H9 (cell line): ENCODE data around the gene FNIP2. TPM values are rescaled to one million over a fixed set of nuclear protein-coding genes. Genes with fewer than 3 reads are reported as not detected.

ENCODE experiments used
- DNase-seq: peaks from one replicate; pipeline ENCODE4 v3.0.0-alpha.2; 2017
- H2AFZ ChIP-seq: one replicate; pipeline ENCODE4 v1.6.1; 2013; ENCODE audit warnings: mild to moderate bottlenecking, low read length, control low read depth, moderate library complexity
- H2AK5ac ChIP-seq: 2 replicates; pipeline ENCODE4 v1.6.1; 2013; ENCODE audit warnings: low read length, control low read depth, mixed read lengths; ENCODE audit not compliant: insufficient read length
- H2BK120ac ChIP-seq: one replicate; pipeline ENCODE4 v1.6.1; 2013; ENCODE audit warnings: low read depth, mild to moderate bottlenecking, low read length, control low read depth, inconsistent platforms; ENCODE audit not compliant: poor library complexity, severe bottlenecking
- H2BK12ac ChIP-seq: 2 replicates; pipeline ENCODE4 v1.6.1; 2013; ENCODE audit warnings: low read length, control low read depth, mixed read lengths, low read depth; ENCODE audit not compliant: insufficient read length
- H2BK15ac ChIP-seq: 2 replicates; pipeline ENCODE4 v1.6.1; 2013; ENCODE audit warnings: low read depth, low read length, control low read depth
- H2BK20ac ChIP-seq: one replicate; pipeline ENCODE4 v1.6.1; 2013; ENCODE audit warnings: low read depth, mild to moderate bottlenecking, low read length, control low read depth, inconsistent platforms; ENCODE audit not compliant: poor library complexity, severe bottlenecking
- H2BK5ac ChIP-seq: 2 replicates; pipeline ENCODE4 v1.6.1; 2013; ENCODE audit warnings: low read length, control low read depth, mixed read lengths; ENCODE audit not compliant: insufficient read length
- H3K14ac ChIP-seq: 2 replicates; pipeline ENCODE4 v1.6.1; 2013; ENCODE audit warnings: low read length, control low read depth; ENCODE audit not compliant: insufficient read depth
- H3K18ac ChIP-seq: 2 replicates; pipeline ENCODE4 v1.6.1; 2013; ENCODE audit warnings: low read depth, mild to moderate bottlenecking, mixed read lengths, low read length, control low read depth; ENCODE audit not compliant: insufficient read length
- H3K23ac ChIP-seq: 2 replicates; pipeline ENCODE4 v1.6.1; 2013; ENCODE audit warnings: low read length, control low read depth, mixed read lengths, low read depth; ENCODE audit not compliant: insufficient read length
- H3K23me2 ChIP-seq: 2 replicates; pipeline ENCODE4 v1.6.1; 2013; ENCODE audit warnings: low read depth, mild to moderate bottlenecking, mixed read lengths, low read length, control low read depth; ENCODE audit not compliant: insufficient read length, poor library complexity, severe bottlenecking
- H3K27ac ChIP-seq: 2 replicates; pipeline ENCODE4 v1.5.1; 2013; ENCODE audit warnings: low read length, control low read depth, mixed read lengths, low read depth; ENCODE audit not compliant: insufficient read length
- H3K27me3 ChIP-seq: 2 replicates; pipeline ENCODE4 v1.6.1; 2013; ENCODE audit warnings: low read length, control low read depth, inconsistent platforms; ENCODE audit not compliant: insufficient read depth
- H3K4ac ChIP-seq: 2 replicates; pipeline ENCODE4 v1.6.1; 2013; ENCODE audit warnings: low read depth, mild to moderate bottlenecking, control low read depth, inconsistent platforms, low read length, moderate library complexity
- H3K4me1 ChIP-seq: 2 replicates; pipeline ENCODE4 v1.6.1; 2013; ENCODE audit warnings: low read length, control low read depth, inconsistent platforms; ENCODE audit not compliant: insufficient read depth
- H3K4me2 ChIP-seq: 2 replicates; pipeline ENCODE4 v1.6.1; 2013; ENCODE audit warnings: low read length, control low read depth, mixed read lengths; ENCODE audit not compliant: insufficient read length, insufficient read depth
- H3K56ac ChIP-seq: 2 replicates; pipeline ENCODE4 v1.6.1; 2013; ENCODE audit warnings: low read depth, mild to moderate bottlenecking, mixed read lengths, low read length, control low read depth; ENCODE audit not compliant: insufficient read length
- H3K79me1 ChIP-seq: 2 replicates; pipeline ENCODE4 v1.6.1; 2013; ENCODE audit warnings: low read depth, mild to moderate bottlenecking, moderate library complexity, low read length, control low read depth, inconsistent platforms; ENCODE audit not compliant: insufficient read depth, poor library complexity, severe bottlenecking
- H3K79me2 ChIP-seq: 2 replicates; pipeline ENCODE4 v1.6.1; 2013; ENCODE audit warnings: low read length, control low read depth, inconsistent platforms; ENCODE audit not compliant: insufficient read depth
- H3K9ac ChIP-seq: 2 replicates; pipeline ENCODE4 v1.6.1; 2013; ENCODE audit warnings: low read length, control low read depth, mixed read lengths; ENCODE audit not compliant: insufficient read length; ENCODE audit errors: extremely low read depth
- H3K9me3 ChIP-seq: one replicate; pipeline ENCODE4 v1.6.1; 2013; ENCODE audit warnings: low read depth, low read length, inconsistent platforms; ENCODE audit not compliant: control insufficient read depth
- H3T11ph ChIP-seq: one replicate; pipeline ENCODE4 v1.6.1; 2013; ENCODE audit warnings: mild to moderate bottlenecking, low read length, control low read depth, inconsistent platforms
- H4K20me1 ChIP-seq: one replicate; pipeline ENCODE4 v1.6.1; 2013; ENCODE audit not compliant: control insufficient read depth, insufficient read length, insufficient read depth
- H4K5ac ChIP-seq: 2 replicates; pipeline ENCODE4 v1.6.1; 2013; ENCODE audit warnings: low read depth, mild to moderate bottlenecking, mixed read lengths, low read length, control low read depth; ENCODE audit not compliant: insufficient read length
- H4K8ac ChIP-seq: replicated peaks from 2 replicates; pipeline ENCODE4 v1.6.1; 2013; ENCODE audit warnings: low read length, control low read depth, mixed read lengths, low read depth; ENCODE audit not compliant: insufficient read length
- H4K91ac ChIP-seq: 2 replicates; pipeline ENCODE4 v1.6.1; 2013; ENCODE audit warnings: low read depth, mild to moderate bottlenecking, moderate library complexity, mixed read lengths, low read length, control low read depth; ENCODE audit not compliant: insufficient read length
- H3K27ac Mint-ChIP-seq, 3 experiments: 2 replicates in 2 of 3; 3 replicates in 1 of 3; pipeline ENCODE4 v1.8.0; 2020 to 2021; ENCODE audit warnings: mixed read lengths in 3 of 3, mild to moderate bottlenecking in 1 of 3, moderate library complexity in 1 of 3
- H3K27me3 Mint-ChIP-seq: 2 replicates; pipeline ENCODE4 v1.8.0; 2021; ENCODE audit warnings: low read depth, mild to moderate bottlenecking, moderate library complexity, mixed read lengths
- H3K36me3 Mint-ChIP-seq, 3 experiments: 2 replicates in 2 of 3; 3 replicates in 1 of 3; pipeline ENCODE4 v1.8.0; 2020 to 2021; ENCODE audit warnings: low read depth in 3 of 3, mixed read lengths in 3 of 3; ENCODE audit not compliant: insufficient read depth in 1 of 3
- H3K4me1 Mint-ChIP-seq, 2 experiments: 2 replicates each; pipeline ENCODE4 v1.8.0; 2020; ENCODE audit warnings: mixed read lengths in 2 of 2
- H3K4me3 Mint-ChIP-seq, 2 experiments: 2 replicates in 1 of 2; 3 replicates in 1 of 2; pipeline ENCODE4 v1.8.0; 2020 to 2021; ENCODE audit warnings: mild to moderate bottlenecking in 2 of 2, mixed read lengths in 2 of 2, moderate library complexity in 1 of 2
- H3K9me3 Mint-ChIP-seq, 2 experiments: 2 replicates in 1 of 2; 3 replicates in 1 of 2; pipeline ENCODE4 v1.8.0; 2020; ENCODE audit warnings: mild to moderate bottlenecking in 2 of 2, mixed read lengths in 2 of 2, moderate library complexity in 1 of 2
- WGBS: extraction: QIAGEN DNeasy Blood & Tissue Kit; methylation state at CpG from one replicate; pipeline ENCODE4 v1.1.7; 2013; ENCODE audit warnings: missing lambda C conversion rate, low lambda C conversion rate, mixed read lengths; ENCODE audit not compliant: insufficient read length; ENCODE audit errors: extremely low coverage; 5-methylcytosine and 5-hydroxymethylcytosine counted together
- total RNA-seq: library from RNA; stranded (reverse); gene quantifications from 2 replicates; pipeline ENCODE4 v1.2.1, GENCODE V29; 2021
- TF ChIP-seq, protein P1 (sequence below): fragments of 200-600 bp; sonication (generic); conservative IDR thresholded peaks from 3 replicates; pipeline ENCODE4 v1.8.0; 2021; ENCODE audit warnings: antibody characterized with exemption, mild to moderate bottlenecking

The FNIP2 gene
- total RNA-seq, 1 experiment from 2014 or later = 9.6 TPM

DNA sequence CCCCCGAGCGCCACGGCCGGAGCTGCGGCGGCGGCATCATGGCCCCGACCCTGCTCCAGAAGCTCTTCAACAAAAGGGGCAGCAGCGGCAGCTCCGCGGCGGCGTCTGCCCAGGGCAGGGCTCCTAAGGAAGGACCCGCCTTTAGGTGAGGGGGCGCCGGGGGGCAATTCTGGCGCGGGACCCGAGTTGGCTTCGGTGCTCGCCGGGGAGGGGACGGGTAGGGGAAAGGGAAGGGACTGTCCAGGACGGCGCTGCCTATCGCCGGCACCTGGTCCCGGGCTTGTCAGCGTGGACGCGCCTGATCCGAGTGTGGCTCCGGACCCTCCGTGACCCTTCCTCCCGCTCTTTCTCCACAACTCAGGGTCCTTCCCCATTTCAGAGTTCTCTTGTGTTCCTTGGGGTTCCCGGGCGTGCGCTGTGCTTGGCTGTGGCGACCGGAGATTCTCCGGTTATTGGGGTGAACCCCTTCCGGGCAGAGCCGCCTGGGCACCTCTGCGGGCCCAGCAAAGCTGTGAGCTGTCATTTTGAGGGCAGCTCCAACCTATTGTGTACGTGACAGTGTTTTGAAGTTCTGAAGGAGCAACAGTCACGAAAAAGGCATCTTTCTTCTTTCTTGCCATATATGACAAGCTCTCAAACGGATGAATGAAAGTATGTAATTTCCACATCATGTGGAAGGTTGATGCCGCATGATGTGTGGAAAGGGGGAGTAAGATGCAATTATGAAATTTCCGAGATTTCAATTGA, 522 bp downstream of the FNIP2 start:
- DNase-seq = peak; percentile 48
- H3K79me2 ChIP-seq = no peaks in the 10 kb centered on the region
- Mint-ChIP-seq H3K4me1 (peaks cover 22 to 23% of the 10 kb centered on the region in 2 experiments), H3K4me3 (peak overlapping the region; percentile 93 to 98), H3K36me3 (no peaks in the 10 kb centered on the region; a peak in 1 of 7 replicates), H3K27me3 (peaks cover 20% of the 10 kb centered on the region), H3K9me3 (no peaks in the 10 kb centered on the region; a peak in 1 of 5 replicates), H3K27ac (peak overlapping the region in 1 of 3 experiments; percentile 75; a peak in 2 of 7 replicates)
- H3K14ac ChIP-seq = peak overlapping the region; percentile 77
- TF ChIP-seq, protein P1, sequence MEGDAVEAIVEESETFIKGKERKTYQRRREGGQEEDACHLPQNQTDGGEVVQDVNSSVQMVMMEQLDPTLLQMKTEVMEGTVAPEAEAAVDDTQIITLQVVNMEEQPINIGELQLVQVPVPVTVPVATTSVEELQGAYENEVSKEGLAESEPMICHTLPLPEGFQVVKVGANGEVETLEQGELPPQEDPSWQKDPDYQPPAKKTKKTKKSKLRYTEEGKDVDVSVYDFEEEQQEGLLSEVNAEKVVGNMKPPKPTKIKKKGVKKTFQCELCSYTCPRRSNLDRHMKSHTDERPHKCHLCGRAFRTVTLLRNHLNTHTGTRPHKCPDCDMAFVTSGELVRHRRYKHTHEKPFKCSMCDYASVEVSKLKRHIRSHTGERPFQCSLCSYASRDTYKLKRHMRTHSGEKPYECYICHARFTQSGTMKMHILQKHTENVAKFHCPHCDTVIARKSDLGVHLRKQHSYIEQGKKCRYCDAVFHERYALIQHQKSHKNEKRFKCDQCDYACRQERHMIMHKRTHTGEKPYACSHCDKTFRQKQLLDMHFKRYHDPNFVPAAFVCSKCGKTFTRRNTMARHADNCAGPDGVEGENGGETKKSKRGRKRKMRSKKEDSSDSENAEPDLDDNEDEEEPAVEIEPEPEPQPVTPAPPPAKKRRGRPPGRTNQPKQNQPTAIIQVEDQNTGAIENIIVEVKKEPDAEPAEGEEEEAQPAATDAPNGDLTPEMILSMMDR = no peak
- no peak overlapping the region for H2BK120ac ChIP-seq
- no peak overlapping the region for H4K8ac ChIP-seq
- no peak overlapping the region for H3K27ac ChIP-seq
- H2AFZ ChIP-seq = no peak overlapping the region
- no peak overlapping the region for H3K56ac ChIP-seq
- no peaks in the 10 kb centered on the region for H4K20me1 ChIP-seq
- no peak overlapping the region for H3K4ac ChIP-seq
- WGBS = no CpG with 5 or more reads among the region's 49 CpGs
- no peak overlapping the region for H2BK15ac ChIP-seq
- H3K4me1 ChIP-seq = no peaks in the 10 kb centered on the region
- no peak overlapping the region for H4K5ac ChIP-seq
- H3K23ac ChIP-seq = no peak overlapping the region
- no peaks in the 10 kb centered on the region for H3K27me3 ChIP-seq
- no peaks in the 10 kb centered on the region for H3K79me1 ChIP-seq
- H3T11ph ChIP-seq = no peak overlapping the region
- H3K23me2 ChIP-seq = peaks cover 5% of the 10 kb centered on the region
- no peak overlapping the region for H2BK5ac ChIP-seq
- no peak overlapping the region for H2AK5ac ChIP-seq
- peak overlapping the region; percentile 99 for H3K4me2 ChIP-seq
- no peak overlapping the region for H3K18ac ChIP-seq
- no peak overlapping the region for H2BK20ac ChIP-seq
- H2BK12ac ChIP-seq = no peak overlapping the region
- H3K9me3 ChIP-seq = no peaks in the 10 kb centered on the region
- no peak overlapping the region for H4K91ac ChIP-seq
- H3K9ac ChIP-seq = peak overlapping the region; percentile 74
